HepG2 (cell line): ENCODE measurements around the gene NFATC3. TPM values are rescaled to one million over a fixed set of nuclear protein-coding genes. Genes with fewer than 3 reads are reported as not detected.

Source experiments
- CENPBD1 ChIP-seq: sonication (generic); formaldehyde crosslinking; IDR thresholded peaks from 2 replicates; pipeline ENCODE4 v1.8.0; 2022; ENCODE audit warnings: missing genetic modification reagents, low read depth, mild to moderate bottlenecking, borderline replicate concordance
- DMAP1 ChIP-seq: IDR thresholded peaks from 2 replicates; pipeline ENCODE4 v1.6.1; 2016
- DPF2 ChIP-seq: sonication (generic); formaldehyde crosslinking; IDR thresholded peaks from 2 replicates; pipeline ENCODE4 v1.4.0; 2020; ENCODE audit warnings: mild to moderate bottlenecking, low read depth, missing genetic modification reagents, borderline replicate concordance
- ELF1 ChIP-seq: sonication (generic); formaldehyde crosslinking; IDR thresholded peaks from 2 replicates; pipeline ENCODE4 v1.4.0; 2020; ENCODE audit warnings: missing genetic modification reagents
- GZF1 ChIP-seq: sonication (generic); formaldehyde crosslinking; IDR thresholded peaks from 2 replicates; pipeline ENCODE4 v1.5.1; 2020; ENCODE audit warnings: mild to moderate bottlenecking, missing genetic modification reagents
- HNRNPH1 ChIP-seq: fragments of 200-400 bp; formaldehyde crosslinking; optimal IDR thresholded peaks from 2 replicates; pipeline ENCODE3; 2017; ENCODE audit warnings: mild to moderate bottlenecking, low read depth, low read length
- HNRNPL ChIP-seq: fragments of 200-400 bp; formaldehyde crosslinking; IDR thresholded peaks from 2 replicates; pipeline ENCODE4 v1.6.1; 2017; ENCODE audit warnings: mild to moderate bottlenecking, low read depth, low read length
- HNRNPUL1 ChIP-seq: fragments of 200-400 bp; formaldehyde crosslinking; IDR thresholded peaks from 2 replicates; pipeline ENCODE4 v1.6.1; 2017; ENCODE audit warnings: low read depth, mild to moderate bottlenecking, low read length, moderate library complexity
- JARID2 ChIP-seq: sonication (generic); formaldehyde crosslinking; IDR thresholded peaks from 2 replicates; pipeline ENCODE4 v1.8.1; 2023; ENCODE audit warnings: missing genetic modification reagents, inconsistent platforms; ENCODE audit not compliant: insufficient replicate concordance
- JUNB ChIP-seq: sonication (generic); formaldehyde crosslinking; IDR thresholded peaks from 2 replicates; pipeline ENCODE4 v1.8.0; 2022; ENCODE audit warnings: missing genetic modification reagents, mild to moderate bottlenecking, borderline replicate concordance
- MED1 ChIP-seq: sonication (generic); formaldehyde crosslinking; IDR thresholded peaks from 2 replicates; pipeline ENCODE4 v1.4.0; 2020; ENCODE audit warnings: missing genetic modification reagents
- NCOR1 ChIP-seq: fragments of 200-600 bp; sonication (generic); IDR thresholded peaks from 2 replicates; pipeline ENCODE4 v1.7.0; 2017; ENCODE audit warnings: antibody characterized with exemption, low read length, borderline replicate concordance
- NFE2 ChIP-seq: sonication (generic); formaldehyde crosslinking; IDR thresholded peaks from 2 replicates; pipeline ENCODE4 v1.4.0; 2020; ENCODE audit warnings: missing genetic modification reagents
- NFIB ChIP-seq: sonication (generic); formaldehyde crosslinking; IDR thresholded peaks from 2 replicates; pipeline ENCODE4 v1.9.0; 2021; ENCODE audit warnings: missing genetic modification reagents, mild to moderate bottlenecking, borderline replicate concordance
- RBAK ChIP-seq: sonication (generic); formaldehyde crosslinking; IDR thresholded peaks from 2 replicates; pipeline ENCODE4 v1.5.1; 2020; ENCODE audit warnings: mild to moderate bottlenecking, missing genetic modification reagents
- SPEN ChIP-seq: sonication (generic); formaldehyde crosslinking; IDR thresholded peaks from 2 replicates; pipeline ENCODE4 v1.5.1; 2020; ENCODE audit warnings: low read depth, mild to moderate bottlenecking, missing genetic modification reagents
- TBP ChIP-seq: sonication (generic); formaldehyde crosslinking; IDR thresholded peaks from 2 replicates; pipeline ENCODE4 v1.5.0; 2020; ENCODE audit warnings: missing genetic modification reagents
- ZNF124 ChIP-seq: sonication (generic); formaldehyde crosslinking; IDR thresholded peaks from 2 replicates; pipeline ENCODE4 v1.4.0; 2020; ENCODE audit warnings: missing genetic modification reagents
- ZNF136 ChIP-seq: sonication (generic); formaldehyde crosslinking; IDR thresholded peaks from 2 replicates; pipeline ENCODE4 v1.8.1; 2022; ENCODE audit warnings: low read depth, mild to moderate bottlenecking, moderate library complexity, missing genetic modification reagents
- ZNF225 ChIP-seq: sonication (generic); formaldehyde crosslinking; IDR thresholded peaks from 2 replicates; pipeline ENCODE4 v1.4.0; 2020; ENCODE audit warnings: mild to moderate bottlenecking, missing genetic modification reagents
- ZNF331 ChIP-seq: sonication (generic); formaldehyde crosslinking; IDR thresholded peaks from 2 replicates; pipeline ENCODE4 v1.4.0; 2020; ENCODE audit warnings: missing genetic modification reagents
- ZNF343 ChIP-seq: sonication (generic); formaldehyde crosslinking; IDR thresholded peaks from 2 replicates; pipeline ENCODE4 v1.4.0; 2020; ENCODE audit warnings: mild to moderate bottlenecking, missing genetic modification reagents
- ZNF547 ChIP-seq: sonication (generic); formaldehyde crosslinking; IDR thresholded peaks from 2 replicates; pipeline ENCODE4 v1.5.1; 2020; ENCODE audit warnings: mild to moderate bottlenecking, missing genetic modification reagents
- ZNF605 ChIP-seq: sonication (generic); formaldehyde crosslinking; IDR thresholded peaks from 2 replicates; pipeline ENCODE4 v1.8.0; 2022; ENCODE audit warnings: mild to moderate bottlenecking, missing genetic modification reagents
- ZNF614 ChIP-seq: IDR thresholded peaks from 2 replicates; pipeline ENCODE4 v1.6.1; 2018; ENCODE audit warnings: missing biosample characterization, missing genetic modification reagents, inconsistent platforms, borderline replicate concordance
- ZNF644 ChIP-seq: IDR thresholded peaks from 2 replicates; pipeline ENCODE4 v1.6.1; 2016; ENCODE audit warnings: low read depth
- ZNF703 ChIP-seq: sonication (generic); formaldehyde crosslinking; IDR thresholded peaks from 2 replicates; pipeline ENCODE4 v1.5.1; 2020; ENCODE audit warnings: missing genetic modification reagents, mild to moderate bottlenecking, moderate library complexity, borderline replicate concordance
- ZNF792 ChIP-seq: IDR thresholded peaks from 2 replicates; pipeline ENCODE4 v1.6.1; 2016
- polyA plus RNA-seq, 8 experiments: library from polyadenylated mRNA; depleted of rRNA in 3 of 8; stranded (reverse) in 7 of 8; unstranded in 1 of 8; fragments of >200 nt; fragmentation: Illumina TruSeq in 4 of 8; extraction: Trizol in 4 of 8; gene quantifications; 2 replicates each; pipeline versions ENCODE4 v1.2.1 to v1.2.3, GENCODE V29; 2011 to 2016; ENCODE audit warnings: low read depth in 4 of 8, missing spikeins in 1 of 8, mixed read lengths in 1 of 8; ENCODE audit not compliant: insufficient read depth in 1 of 8
- total RNA-seq, 5 experiments: library from RNA; depleted of rRNA; stranded (reverse); fragments of >200 nt; fragmentation: Illumina TruSeq; extraction: Trizol; gene quantifications; 2 replicates each; pipeline ENCODE4 v1.2.3, GENCODE V29; 2016; ENCODE audit warnings: low read depth in 1 of 5
- TF ChIP-seq, protein P1 (sequence below): sonication (generic); formaldehyde crosslinking; IDR thresholded peaks from 2 replicates; pipeline ENCODE4 v1.5.0; 2020; ENCODE audit warnings: missing genetic modification reagents
- TF ChIP-seq, protein P2 (sequence below): sonication (generic); formaldehyde crosslinking; IDR thresholded peaks from 2 replicates; pipeline ENCODE4 v1.4.0; 2020; ENCODE audit warnings: missing genetic modification reagents, mild to moderate bottlenecking, borderline replicate concordance

The NFATC3 gene
- total and polyA plus RNA-seq, 2 of the 13 experiments (the other 11 are each of a cell fraction or from before 2014, with no cell fraction given): 52.6 to 62.7 TPM

- TF ChIP-seq ZNF703 (CRISPR knock-in tag): peak; percentile 80; the same call in 1 of the 2 replicates
- TF ChIP-seq NCOR1: no peak
- TF ChIP-seq ZNF331: peak; percentile 68
- no peak for TF ChIP-seq NFIB
- no peak; the same call in none of the 2 replicates for TF ChIP-seq SPEN (CRISPR knock-in tag)
- 0 out of 2 replicates have a peak, but pooled peaks have one; percentile 22 for TF ChIP-seq ZNF547
- peak; percentile 70 for TF ChIP-seq MED1 (CRISPR knock-in tag)
- TF ChIP-seq HNRNPUL1: no peak; the same call in 1 of the 2 replicates
- no peak for TF ChIP-seq HNRNPH1
- peak; percentile 28 for TF ChIP-seq JARID2 (CRISPR knock-in tag)
- no peak for TF ChIP-seq NFE2 (CRISPR knock-in tag)
- no peak for TF ChIP-seq ELF1 (CRISPR knock-in tag)
- no peak; the same call in 1 of the 2 replicates for TF ChIP-seq CENPBD1 (CRISPR knock-in tag)
- no peak for TF ChIP-seq HNRNPL
- TF ChIP-seq ZNF124 (CRISPR knock-in tag): 0 out of 2 replicates have a peak, but pooled peaks have one; percentile 75
- TF ChIP-seq ZNF792 (CRISPR knock-in tag): 0 out of 2 replicates have a peak, but pooled peaks have one; percentile 28
- TF ChIP-seq JUNB: no peak
- peak; percentile 72; the same call in 1 of the 2 replicates for TF ChIP-seq ZNF225 (CRISPR knock-in tag)
- TF ChIP-seq, protein P1, sequence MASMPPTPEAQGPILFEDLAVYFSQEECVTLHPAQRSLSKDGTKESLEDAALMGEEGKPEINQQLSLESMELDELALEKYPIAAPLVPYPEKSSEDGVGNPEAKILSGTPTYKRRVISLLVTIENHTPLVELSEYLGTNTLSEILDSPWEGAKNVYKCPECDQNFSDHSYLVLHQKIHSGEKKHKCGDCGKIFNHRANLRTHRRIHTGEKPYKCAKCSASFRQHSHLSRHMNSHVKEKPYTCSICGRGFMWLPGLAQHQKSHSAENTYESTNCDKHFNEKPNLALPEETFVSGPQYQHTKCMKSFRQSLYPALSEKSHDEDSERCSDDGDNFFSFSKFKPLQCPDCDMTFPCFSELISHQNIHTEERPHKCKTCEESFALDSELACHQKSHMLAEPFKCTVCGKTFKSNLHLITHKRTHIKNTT (CRISPR knock-in tag): no peak
- TF ChIP-seq DMAP1 (CRISPR knock-in tag): peak; percentile 25; the same call in 1 of the 2 replicates
- TF ChIP-seq TBP: no peak
- TF ChIP-seq ZNF614 (CRISPR knock-in tag): no peak; the same call in 1 of the 2 replicates
- TF ChIP-seq, protein P2, sequence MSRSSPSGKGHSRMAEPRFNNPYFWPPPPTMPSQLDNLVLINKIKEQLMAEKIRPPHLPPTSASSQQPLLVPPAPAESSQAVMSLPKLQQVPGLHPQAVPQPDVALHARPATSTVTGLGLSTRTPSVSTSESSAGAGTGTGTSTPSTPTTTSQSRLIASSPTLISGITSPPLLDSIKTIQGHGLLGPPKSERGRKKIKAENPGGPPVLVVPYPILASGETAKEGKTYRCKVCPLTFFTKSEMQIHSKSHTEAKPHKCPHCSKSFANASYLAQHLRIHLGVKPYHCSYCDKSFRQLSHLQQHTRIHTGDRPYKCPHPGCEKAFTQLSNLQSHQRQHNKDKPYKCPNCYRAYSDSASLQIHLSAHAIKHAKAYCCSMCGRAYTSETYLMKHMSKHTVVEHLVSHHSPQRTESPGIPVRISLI: 0 out of 2 replicates have a peak, but pooled peaks have one; percentile 23
- TF ChIP-seq ZNF136: no peak; the same call in 1 of the 2 replicates
- TF ChIP-seq ZNF644 (CRISPR knock-in tag): no peak
- no peak for TF ChIP-seq DPF2 (CRISPR knock-in tag)
- no peak for TF ChIP-seq ZNF343 (CRISPR knock-in tag)
- TF ChIP-seq RBAK (CRISPR knock-in tag): no peak
- no peak for TF ChIP-seq GZF1 (CRISPR knock-in tag)
- no peak for TF ChIP-seq ZNF605
Measured at GRCh38 chr16:68264128-68265077, 179.2 kb downstream of the NFATC3 start, which contains the start of gene SLC7A6 (continued).
